Epithelial cell of prostate (primary cell): Measurements from ENCODE around the gene SMOC2.

Experiments
- DNase-seq: peaks from one replicate; pipeline ENCODE4 v3.0.0-alpha.2; 2011; ENCODE audit warnings: low read depth, low spot score
- H3K27ac ChIP-seq: fragments of 450-650 bp; 2 replicates; pipeline ENCODE4 v1.5.1; 2017; ENCODE audit warnings: mild to moderate bottlenecking

Gene SMOC2

DNA sequence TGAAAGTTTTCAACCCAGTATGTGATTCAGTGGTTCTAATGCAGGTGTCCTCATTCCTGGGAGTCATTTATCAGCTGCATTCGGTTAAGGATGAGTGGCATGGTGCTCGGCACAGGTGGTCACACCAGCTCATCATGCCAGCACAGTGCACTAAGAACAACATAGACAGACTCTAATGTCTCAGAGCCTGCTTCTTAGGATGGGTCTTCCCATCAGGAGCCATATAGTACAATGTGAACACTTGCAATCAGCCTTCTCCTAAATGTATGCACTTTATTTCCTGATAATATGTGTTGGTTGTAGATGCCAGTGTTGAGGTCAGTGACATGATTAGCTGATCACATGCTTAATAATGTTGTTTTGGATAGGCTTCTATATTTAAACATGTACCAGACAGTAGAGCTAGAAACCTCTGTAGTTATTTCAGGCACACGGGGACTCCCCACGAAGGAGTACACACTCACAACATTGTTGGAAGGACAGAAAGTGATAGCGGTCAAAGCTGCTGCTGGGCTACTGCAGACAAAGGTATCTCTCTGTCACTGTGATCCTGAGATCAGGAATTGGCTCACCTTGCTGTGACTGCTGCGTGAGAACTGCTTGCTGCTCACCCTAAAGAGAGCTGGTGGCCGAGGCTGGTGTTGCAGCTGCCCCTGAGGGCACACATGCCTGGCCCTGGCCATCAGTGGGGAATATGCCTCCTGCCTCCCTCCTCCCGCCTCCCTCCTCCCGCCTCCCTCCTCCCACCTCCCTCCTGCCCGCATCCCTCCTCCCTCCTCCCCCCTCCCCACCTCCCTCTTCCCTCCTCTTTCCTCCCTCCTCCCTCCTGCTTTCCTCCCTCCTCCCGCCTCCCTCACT lies 195.4 kb downstream of the SMOC2 start:
- H3K27ac ChIP-seq: no peak overlapping the region
- no peak for DNase-seq

DNA sequence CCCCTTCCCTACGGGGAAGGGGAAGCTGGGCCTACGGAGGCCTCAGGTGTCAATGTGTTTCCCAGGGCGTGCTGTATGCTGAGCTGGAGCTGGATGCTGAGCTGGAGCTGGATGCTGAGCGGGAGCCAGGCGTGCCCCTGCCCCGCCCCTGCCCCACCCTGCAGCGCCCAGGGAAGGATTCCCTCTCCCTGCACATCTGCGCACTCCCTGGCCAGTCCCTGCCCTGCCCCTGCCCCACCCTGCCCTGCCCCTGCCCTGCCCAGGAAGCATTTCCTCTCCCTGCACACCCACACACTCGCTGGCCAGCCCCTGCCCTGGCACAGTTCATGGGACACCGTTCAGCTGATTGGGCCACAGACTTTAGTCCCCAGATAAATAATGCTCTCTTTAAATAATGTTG lies 196.8 kb downstream of the SMOC2 start:
- H3K27ac ChIP-seq: peak overlapping the region; percentile 6
- no peak for DNase-seq

DNA sequence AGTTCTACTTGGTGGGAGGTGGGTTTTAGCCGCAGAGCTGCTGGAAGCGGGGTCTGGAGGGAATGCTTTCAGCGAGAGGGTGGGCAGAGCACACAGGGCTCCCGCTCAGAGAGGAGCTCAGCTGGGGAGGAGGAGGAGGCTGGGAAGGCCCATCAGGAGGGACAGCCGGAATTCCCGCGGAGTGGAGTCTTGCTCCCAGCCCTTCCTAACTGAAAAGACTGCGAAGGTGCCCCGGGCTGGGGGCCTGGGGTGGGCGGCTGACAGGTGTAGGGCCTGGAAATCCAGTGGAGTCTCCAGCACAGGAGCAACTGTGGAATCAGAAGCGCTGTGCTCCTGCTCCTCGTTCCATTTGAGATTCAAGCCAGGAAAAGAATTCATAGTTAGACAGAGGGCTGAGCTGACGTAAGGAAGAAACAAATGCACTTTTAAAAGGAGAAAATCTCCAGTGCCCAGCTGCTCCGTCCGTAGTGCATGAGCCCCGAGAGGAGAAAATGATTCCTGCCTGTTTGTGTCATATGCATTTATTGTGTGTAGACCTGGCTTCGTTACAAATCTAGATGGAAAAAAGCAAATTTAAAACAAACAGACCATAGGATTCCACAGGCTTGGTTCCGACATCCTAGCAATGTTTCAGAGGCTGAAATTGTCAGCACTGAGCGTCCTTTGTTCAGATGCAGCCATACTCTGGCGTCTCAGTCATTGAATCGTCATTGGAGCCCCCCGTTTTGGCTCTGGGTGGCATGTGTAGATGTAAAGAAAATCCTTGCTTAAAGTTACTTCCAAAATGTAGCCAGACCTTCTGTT lies 197.7 kb downstream of the SMOC2 start:
- peak overlapping the region; percentile 6 for H3K27ac ChIP-seq
- DNase-seq: no peak

DNA sequence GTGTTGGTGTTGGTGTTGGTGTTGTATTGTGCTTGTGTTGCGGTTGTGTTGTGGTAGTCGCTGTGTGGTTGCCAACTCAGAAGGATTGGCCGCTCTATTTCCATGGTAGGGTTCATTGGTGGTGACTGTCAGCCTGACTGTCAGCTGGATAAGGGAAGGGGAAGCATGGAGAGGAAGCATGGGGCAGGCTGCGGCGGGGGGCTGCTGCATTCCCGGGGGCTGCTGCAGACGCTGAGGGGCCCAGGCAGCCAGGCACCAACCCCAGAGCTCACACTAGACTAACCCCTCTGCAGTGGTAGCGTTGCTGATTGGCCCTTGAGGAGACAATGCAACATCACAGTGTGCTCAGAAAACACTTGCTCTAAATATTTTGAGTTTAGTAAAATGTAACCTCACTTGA lies 199.2 kb downstream of the SMOC2 start:
- DNase-seq: no peak

DNA sequence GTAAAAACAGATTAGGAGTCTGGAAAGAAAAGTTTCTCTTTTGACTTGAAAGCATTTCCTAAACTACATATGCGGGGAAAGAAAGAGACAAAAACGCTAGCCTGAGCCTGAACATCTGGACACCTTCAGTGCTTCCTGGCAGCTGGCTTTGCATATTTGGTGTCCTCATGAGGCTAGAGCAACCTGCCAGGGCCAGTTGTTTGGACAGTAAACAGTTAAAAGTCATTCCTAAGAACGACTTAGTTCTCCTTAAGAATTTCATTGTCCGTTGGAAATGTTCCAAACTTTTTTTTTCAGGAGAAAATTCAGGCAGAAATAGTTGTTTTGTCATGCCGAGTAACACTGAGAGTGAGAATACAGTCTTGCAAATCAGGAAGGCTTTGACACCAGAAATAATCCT lies 199.8 kb downstream of the SMOC2 start:
- H3K27ac ChIP-seq: no peak overlapping the region
- DNase-seq: no peak

More for the DNA sequence above, 199.2 kb downstream of the SMOC2 start:
- H3K27ac ChIP-seq: no peak overlapping the region

DNA sequence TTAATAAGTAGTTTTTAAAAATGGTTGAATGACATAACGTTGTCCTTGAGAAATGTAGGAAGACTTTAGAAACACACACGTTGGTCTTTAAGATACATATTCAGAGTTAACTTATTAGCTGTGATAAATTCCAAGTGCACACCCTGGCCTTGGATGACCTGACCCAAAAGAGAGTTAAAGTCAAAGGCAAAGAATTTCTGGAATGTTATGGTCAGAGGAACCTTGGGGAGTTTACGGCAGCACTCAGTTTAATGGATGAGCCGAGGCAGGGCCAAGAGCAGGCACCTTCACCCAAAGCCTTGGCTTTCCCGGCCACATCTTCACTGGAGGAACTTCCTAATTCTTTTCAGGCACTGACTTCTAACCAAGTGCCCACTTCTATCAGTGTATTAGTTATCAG lies 200.5 kb downstream of the SMOC2 start:
- no peak overlapping the region for H3K27ac ChIP-seq
- no peak for DNase-seq

- DNase-seq: no peak
These were observed 202.4 kb downstream of the SMOC2 start for GRCh38 chr6:168643401-168643800.

GRCh38 chr6:168645326-168645725 lies 204.3 kb downstream of the SMOC2 start:
- no peak for DNase-seq
- no peak overlapping the region for H3K27ac ChIP-seq

More at GRCh38 chr6:168643401-168643800, 202.4 kb downstream of the SMOC2 start:
- no peak overlapping the region for H3K27ac ChIP-seq

GRCh38 chr6:168647271-168647670 lies 206.3 kb downstream of the SMOC2 start:
- no peak overlapping the region for H3K27ac ChIP-seq
- DNase-seq: no peak

- no peak overlapping the region for H3K27ac ChIP-seq
- DNase-seq: no peak
These were observed 207.5 kb downstream of the SMOC2 start for GRCh38 chr6:168648240-168649125.

DNA sequence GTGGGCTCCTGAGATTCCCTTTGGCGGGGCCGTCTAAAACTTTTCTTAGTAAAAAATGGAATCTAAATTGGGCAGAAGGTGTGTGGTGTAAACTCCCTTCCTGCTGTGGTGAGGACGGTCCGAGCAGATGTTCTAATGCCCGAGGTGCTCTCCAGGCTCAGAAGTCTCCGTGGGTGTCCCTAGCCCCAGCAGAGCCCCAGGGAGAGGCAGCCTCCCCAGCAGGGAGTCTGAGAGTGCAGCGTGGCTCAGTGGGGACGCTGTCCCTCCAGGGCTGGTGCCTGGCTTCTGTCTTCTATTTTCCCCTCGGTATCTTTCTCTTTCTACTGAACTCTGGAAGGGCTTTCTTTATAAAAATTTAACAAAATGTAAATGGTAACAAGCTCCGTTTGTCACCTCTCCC lies 208.2 kb downstream of the SMOC2 start:
- no peak for DNase-seq
- H3K27ac ChIP-seq: no peak overlapping the region

DNA sequence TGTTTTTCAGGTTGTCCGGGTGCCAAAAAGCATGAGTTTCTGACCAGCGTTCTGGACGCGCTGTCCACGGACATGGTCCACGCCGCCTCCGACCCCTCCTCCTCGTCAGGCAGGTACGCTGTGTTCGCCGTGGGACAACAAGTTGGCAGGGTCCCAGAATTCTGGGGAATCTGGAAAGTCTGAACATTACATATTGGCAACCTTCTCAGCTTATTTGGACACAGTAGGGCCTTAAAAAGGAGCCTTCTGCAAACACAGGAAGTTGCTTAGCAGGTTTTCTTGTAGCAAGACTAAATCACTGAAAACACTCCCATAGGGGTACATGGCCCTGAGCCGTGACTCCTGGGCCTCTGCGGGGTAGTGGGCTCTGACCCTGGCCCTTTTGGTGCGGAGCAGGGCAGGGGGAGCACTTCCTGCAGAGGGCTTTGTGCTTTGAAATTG lies 209.7 kb downstream of the SMOC2 start:
- no peak for DNase-seq
- no peak overlapping the region for H3K27ac ChIP-seq

GRCh38 chr6:168655462-168656152 lies 214.6 kb downstream of the SMOC2 start:
- no peak overlapping the region for H3K27ac ChIP-seq
- DNase-seq: no peak

DNA sequence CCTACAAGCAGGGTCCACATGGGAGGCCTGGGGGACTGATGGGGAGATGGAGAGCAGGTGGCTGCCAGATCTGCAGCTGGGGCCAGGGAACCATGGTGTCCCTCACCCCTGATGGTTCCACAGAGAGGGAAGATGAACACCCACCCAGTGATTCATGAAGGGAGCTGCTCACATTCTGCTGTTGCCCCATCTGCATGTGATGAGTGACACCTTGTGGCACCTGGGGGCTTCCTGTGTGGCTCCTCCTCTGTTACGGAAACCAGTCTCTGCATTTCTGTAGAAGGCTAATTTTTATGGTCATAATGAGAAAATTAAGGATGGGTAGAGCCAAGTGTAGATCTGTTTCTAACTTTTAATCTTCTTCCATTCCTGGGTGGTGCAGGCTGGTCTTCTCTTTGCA lies 217.1 kb downstream of the SMOC2 start:
- DNase-seq: no peak
- H3K27ac ChIP-seq: no peak overlapping the region

DNA sequence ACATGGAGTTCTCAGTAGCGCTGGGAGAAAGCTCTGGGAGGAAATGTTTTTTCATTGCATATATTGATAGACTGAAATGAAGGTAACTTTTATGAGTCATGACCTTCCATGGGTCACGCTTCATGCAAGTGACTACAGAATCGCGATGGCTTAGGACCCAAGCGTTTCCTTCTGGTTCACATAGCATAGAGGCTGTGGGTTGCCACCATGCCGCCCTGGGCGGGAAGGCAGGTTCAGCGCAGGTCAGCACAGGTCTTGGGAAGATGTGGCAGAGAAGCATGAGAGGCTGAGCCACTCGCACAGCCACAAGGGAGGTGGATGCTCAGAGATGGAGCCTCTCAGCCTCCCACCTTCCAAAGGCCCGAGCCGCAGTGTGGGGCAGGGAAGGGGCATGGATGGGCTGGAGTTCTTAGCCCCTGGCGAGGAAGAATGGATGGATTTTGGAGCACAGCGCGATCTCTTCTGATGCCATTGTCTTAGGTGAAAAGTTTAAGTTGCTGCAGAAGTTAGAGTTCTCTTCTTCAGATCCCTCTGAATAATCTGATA lies 219.5 kb downstream of the SMOC2 start:
- no peak for DNase-seq

GRCh38 chr6:168662301-168662936 lies 221.4 kb downstream of the SMOC2 start:
- H3K27ac ChIP-seq: no peak overlapping the region
- no peak for DNase-seq

More for the DNA sequence above, 219.5 kb downstream of the SMOC2 start:
- no peak overlapping the region for H3K27ac ChIP-seq

DNA sequence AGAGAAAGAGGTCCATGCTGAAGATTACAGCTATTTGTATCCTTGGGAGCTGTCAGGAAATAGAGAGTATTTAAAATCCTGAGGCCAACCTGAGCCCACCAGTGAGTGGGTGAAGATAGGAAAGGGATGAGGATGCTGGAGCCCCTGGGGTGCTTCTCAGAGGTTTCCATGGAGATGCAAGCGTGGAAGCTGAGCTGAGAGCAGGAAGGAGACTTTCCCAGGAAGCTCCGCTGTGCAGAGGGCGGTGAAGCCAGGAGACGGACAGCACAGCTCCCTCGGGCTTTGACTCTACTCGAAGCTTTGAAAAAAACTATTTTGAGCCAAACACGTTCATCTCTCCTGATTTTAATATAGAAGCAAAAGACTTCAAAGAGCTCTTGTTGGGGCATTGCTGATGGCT lies 222.1 kb downstream of the SMOC2 start:
- no peak for DNase-seq
- H3K27ac ChIP-seq: no peak overlapping the region

- DNase-seq: no peak
- H3K27ac ChIP-seq: no peak overlapping the region
These were observed 224.0 kb downstream of the SMOC2 start for GRCh38 chr6:168664956-168665355.

DNA sequence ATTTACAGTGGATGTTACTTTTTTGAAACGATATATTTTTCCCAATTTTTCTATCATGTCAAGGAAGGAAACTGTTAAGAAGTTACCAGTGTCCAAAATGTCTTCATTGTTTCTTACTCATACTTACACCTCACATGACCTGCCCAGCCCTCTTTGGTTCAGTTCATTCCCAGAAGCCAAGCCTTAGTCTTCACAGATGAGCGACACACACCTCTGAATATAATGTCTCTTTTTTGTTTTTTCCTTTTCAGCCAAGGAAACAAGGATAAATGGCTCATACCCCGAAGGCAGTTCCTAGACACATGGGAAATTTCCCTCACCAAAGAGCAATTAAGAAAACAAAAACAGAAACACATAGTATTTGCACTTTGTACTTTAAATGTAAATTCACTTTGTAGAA lies 225.2 kb downstream of the SMOC2 start:
- no peak for DNase-seq
- peak overlapping the region; percentile 77 for H3K27ac ChIP-seq
